ENCODE results near the gene SLC27A6.

GRCh38 chr5:129031886-129032683 lies 66.8 kb downstream of the SLC27A6 start:
- TF ChIP-seq, protein P1, sequence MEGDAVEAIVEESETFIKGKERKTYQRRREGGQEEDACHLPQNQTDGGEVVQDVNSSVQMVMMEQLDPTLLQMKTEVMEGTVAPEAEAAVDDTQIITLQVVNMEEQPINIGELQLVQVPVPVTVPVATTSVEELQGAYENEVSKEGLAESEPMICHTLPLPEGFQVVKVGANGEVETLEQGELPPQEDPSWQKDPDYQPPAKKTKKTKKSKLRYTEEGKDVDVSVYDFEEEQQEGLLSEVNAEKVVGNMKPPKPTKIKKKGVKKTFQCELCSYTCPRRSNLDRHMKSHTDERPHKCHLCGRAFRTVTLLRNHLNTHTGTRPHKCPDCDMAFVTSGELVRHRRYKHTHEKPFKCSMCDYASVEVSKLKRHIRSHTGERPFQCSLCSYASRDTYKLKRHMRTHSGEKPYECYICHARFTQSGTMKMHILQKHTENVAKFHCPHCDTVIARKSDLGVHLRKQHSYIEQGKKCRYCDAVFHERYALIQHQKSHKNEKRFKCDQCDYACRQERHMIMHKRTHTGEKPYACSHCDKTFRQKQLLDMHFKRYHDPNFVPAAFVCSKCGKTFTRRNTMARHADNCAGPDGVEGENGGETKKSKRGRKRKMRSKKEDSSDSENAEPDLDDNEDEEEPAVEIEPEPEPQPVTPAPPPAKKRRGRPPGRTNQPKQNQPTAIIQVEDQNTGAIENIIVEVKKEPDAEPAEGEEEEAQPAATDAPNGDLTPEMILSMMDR (IDR thresholded peaks at IDR 0.05), result no peak
- no peak for TF ChIP-seq POLR2A (IDR thresholded peaks at IDR 0.05)

Data from thyroid gland (tissue), 4 donors.